Activated CD4-positive, alpha-beta memory T cell treated with anti-CD3 and anti-CD28 coated beads for 36 hours (primary cell): ENCODE measurements around the gene ACTL8. TPM values are rescaled to one million over a fixed set of nuclear protein-coding genes. Genes with fewer than 3 reads are reported as not detected.

ENCODE experiments used
- CTCF ChIA-PET: fragments of 350-600 bp; sonication (Branson Sonifier 250); formaldehyde crosslinking; loops from one replicate; lab custom pipeline; 2021; ENCODE audit warnings: antibody characterized with exemption, inconsistent platforms; lab: Charles Lee
- POLR2A ChIA-PET: fragments of 350-600 bp; sonication (Branson Sonifier 250); formaldehyde crosslinking; loops from one replicate; lab custom pipeline; 2021; ENCODE audit warnings: antibody characterized with exemption; lab: Charles Lee
- DNase-seq: peaks from one replicate; pipeline ENCODE4 v3.0.0-alpha.2; 2020
- H3K27ac Mint-ChIP-seq: one replicate; pipeline ENCODE4 v1.8.0; 2021; ENCODE audit warnings: mixed read lengths
- H3K27me3 Mint-ChIP-seq: one replicate; pipeline ENCODE4 v1.8.0; 2021; ENCODE audit warnings: mixed read lengths
- H3K36me3 Mint-ChIP-seq: one replicate; pipeline ENCODE4 v1.8.0; 2021; ENCODE audit warnings: mixed read lengths
- H3K4me1 Mint-ChIP-seq: one replicate; pipeline ENCODE4 v1.8.0; 2021; ENCODE audit warnings: low read depth, mixed read lengths
- H3K4me3 Mint-ChIP-seq: one replicate; pipeline ENCODE4 v1.8.0; 2021; ENCODE audit warnings: mild to moderate bottlenecking, mixed read lengths
- H3K9me3 Mint-ChIP-seq: one replicate; pipeline ENCODE4 v1.8.0; 2021; ENCODE audit warnings: mixed read lengths
- intact Hi-C: fragments of 100-400 bp; cut with micrococcal nuclease; formaldehyde crosslinking; loops from one replicate; pipeline ENCODE4 v1.15.1; 2023
- total RNA-seq, 2 experiments: library from RNA; stranded (reverse); gene quantifications; one replicate each; pipeline ENCODE4 v1.2.3, GENCODE V29; 2021

The ACTL8 gene
- total RNA-seq, 2 experiments from 2014 or later, result not detected

- intact Hi-C loops, result no loop called here
- Mint-ChIP-seq H3K27me3 (peaks cover 12% of the 10 kb centered on the region), H3K36me3 (no peaks in the 10 kb centered on the region), H3K9me3 (no peaks in the 10 kb centered on the region), H3K4me3 (no peak overlapping the region), H3K27ac (no peak overlapping the region), H3K4me1 (no peaks in the 10 kb centered on the region)
- DNase-seq, result no peak
- CTCF ChIA-PET, result no interaction called here
- POLR2A ChIA-PET, result no interaction called here
Observed at GRCh38 chr1:17844185-17844826, 89.2 kb downstream of the ACTL8 start.

- Mint-ChIP-seq H3K4me1 (no peaks in the 10 kb centered on the region), H3K36me3 (no peaks in the 10 kb centered on the region), H3K27ac (no peak overlapping the region), H3K4me3 (no peak overlapping the region), H3K9me3 (no peaks in the 10 kb centered on the region), H3K27me3 (peaks cover 12% of the 10 kb centered on the region)
- intact Hi-C loops, result no loop called here
- POLR2A ChIA-PET, result no interaction called here
- no peak for DNase-seq
- CTCF ChIA-PET, result no interaction called here
Observed at GRCh38 chr1:17845583-17845982, 90.5 kb downstream of the ACTL8 start.

GRCh38 chr1:17846341-17846740 lies 91.2 kb downstream of the ACTL8 start:
- DNase-seq, result no peak
- ChIA-PET CTCF (no interaction called here), POLR2A (no interaction called here)
- intact Hi-C loops, result no loop called here
- Mint-ChIP-seq H3K9me3 (no peaks in the 10 kb centered on the region), H3K4me1 (no peaks in the 10 kb centered on the region), H3K4me3 (no peak overlapping the region), H3K27me3 (peaks cover 12% of the 10 kb centered on the region), H3K36me3 (no peaks in the 10 kb centered on the region), H3K27ac (no peak overlapping the region)

- Mint-ChIP-seq H3K36me3 (no peaks in the 10 kb centered on the region), H3K4me1 (no peaks in the 10 kb centered on the region), H3K27ac (no peak overlapping the region), H3K27me3 (peaks cover 12% of the 10 kb centered on the region), H3K9me3 (no peaks in the 10 kb centered on the region), H3K4me3 (no peak overlapping the region)
- no peak for DNase-seq
- ChIA-PET POLR2A (no interaction called here), CTCF (no interaction called here)
- intact Hi-C loops, result no loop called here
Observed at GRCh38 chr1:17847111-17847510, 92.0 kb downstream of the ACTL8 start.

- no peaks in the 10 kb centered on the region for H3K9me3 Mint-ChIP-seq
- H3K27ac Mint-ChIP-seq, result no peak overlapping the region
- peaks cover 6% of the 10 kb centered on the region for H3K27me3 Mint-ChIP-seq
- H3K4me1 Mint-ChIP-seq, result no peaks in the 10 kb centered on the region
- no peaks in the 10 kb centered on the region for H3K36me3 Mint-ChIP-seq
- no peak for DNase-seq
- POLR2A ChIA-PET, result no interaction called here
- H3K4me3 Mint-ChIP-seq, result no peak overlapping the region
- CTCF ChIA-PET, result no interaction called here
- intact Hi-C loops, result no loop called here
Observed at GRCh38 chr1:17849216-17849615, 94.1 kb downstream of the ACTL8 start.

- Mint-ChIP-seq H3K4me1 (no peaks in the 10 kb centered on the region), H3K36me3 (no peaks in the 10 kb centered on the region), H3K4me3 (no peak overlapping the region), H3K27me3 (peaks cover 6% of the 10 kb centered on the region), H3K27ac (no peak overlapping the region), H3K9me3 (no peaks in the 10 kb centered on the region)
- no peak for DNase-seq
- POLR2A ChIA-PET, result no interaction called here
- intact Hi-C loops, result no loop called here
- CTCF ChIA-PET, result no interaction called here
Observed at GRCh38 chr1:17851056-17851455, 95.9 kb downstream of the ACTL8 start.

- no peak for DNase-seq
- H3K27ac Mint-ChIP-seq, result no peak overlapping the region
- no peak overlapping the region for H3K4me3 Mint-ChIP-seq
- H3K4me1 Mint-ChIP-seq, result no peaks in the 10 kb centered on the region
- POLR2A ChIA-PET, result no interaction called here
- no peaks in the 10 kb centered on the region for H3K36me3 Mint-ChIP-seq
- CTCF ChIA-PET, result no interaction called here
- peaks cover 4% of the 10 kb centered on the region for H3K27me3 Mint-ChIP-seq
- H3K9me3 Mint-ChIP-seq, result no peaks in the 10 kb centered on the region
- intact Hi-C loops, result no loop called here
Observed at GRCh38 chr1:17852383-17852782, 97.2 kb downstream of the ACTL8 start.

- no peaks in the 10 kb centered on the region for H3K27me3 Mint-ChIP-seq
- no peaks in the 10 kb centered on the region for H3K4me1 Mint-ChIP-seq
- no peak overlapping the region for H3K4me3 Mint-ChIP-seq
Observed at GRCh38 chr1:17853241-17853935, 98.3 kb downstream of the ACTL8 start.

GRCh38 chr1:17856496-17857108 lies 101.5 kb downstream of the ACTL8 start:
- DNase-seq, result no peak
- ChIA-PET POLR2A (no interaction called here), CTCF (no interaction called here)
- no peak overlapping the region for H3K4me3 Mint-ChIP-seq
- H3K27ac Mint-ChIP-seq, result no peak overlapping the region
- H3K4me1 Mint-ChIP-seq, result no peaks in the 10 kb centered on the region
- H3K27me3 Mint-ChIP-seq, result no peaks in the 10 kb centered on the region
- H3K36me3 Mint-ChIP-seq, result no peaks in the 10 kb centered on the region
- H3K9me3 Mint-ChIP-seq, result no peaks in the 10 kb centered on the region
- intact Hi-C loops, result no loop called here

More at GRCh38 chr1:17853241-17853935, 98.3 kb downstream of the ACTL8 start:
- no peak for DNase-seq
- POLR2A ChIA-PET, result no interaction called here
- H3K36me3 Mint-ChIP-seq, result no peaks in the 10 kb centered on the region
- intact Hi-C loops, result no loop called here
- CTCF ChIA-PET, result no interaction called here
- no peaks in the 10 kb centered on the region for H3K9me3 Mint-ChIP-seq
- H3K27ac Mint-ChIP-seq, result no peak overlapping the region

- Mint-ChIP-seq H3K4me1 (no peaks in the 10 kb centered on the region), H3K36me3 (no peaks in the 10 kb centered on the region), H3K27me3 (no peaks in the 10 kb centered on the region), H3K4me3 (no peak overlapping the region), H3K27ac (no peak overlapping the region), H3K9me3 (no peaks in the 10 kb centered on the region)
- CTCF ChIA-PET, result no interaction called here
- DNase-seq, result no peak
- POLR2A ChIA-PET, result no interaction called here
- intact Hi-C loops, result no loop called here
Observed at GRCh38 chr1:17857109-17857499, 102.0 kb downstream of the ACTL8 start.

GRCh38 chr1:17857996-17858395 lies 102.9 kb downstream of the ACTL8 start:
- no peak overlapping the region for H3K27ac Mint-ChIP-seq
- H3K4me3 Mint-ChIP-seq, result no peak overlapping the region
- no peaks in the 10 kb centered on the region for H3K27me3 Mint-ChIP-seq
- H3K9me3 Mint-ChIP-seq, result no peaks in the 10 kb centered on the region
- ChIA-PET CTCF (no interaction called here), POLR2A (no interaction called here)
- no peaks in the 10 kb centered on the region for H3K36me3 Mint-ChIP-seq
- intact Hi-C loops, result no loop called here
- no peaks in the 10 kb centered on the region for H3K4me1 Mint-ChIP-seq
- DNase-seq, result no peak

- DNase-seq, result no peak
- Mint-ChIP-seq H3K4me1 (no peaks in the 10 kb centered on the region), H3K36me3 (no peaks in the 10 kb centered on the region), H3K27ac (no peak overlapping the region), H3K9me3 (no peaks in the 10 kb centered on the region), H3K27me3 (no peaks in the 10 kb centered on the region), H3K4me3 (no peak overlapping the region)
- ChIA-PET CTCF (no interaction called here), POLR2A (no interaction called here)
- intact Hi-C loops, result no loop called here
Observed at GRCh38 chr1:17860812-17861211, 105.7 kb downstream of the ACTL8 start.

- POLR2A ChIA-PET, result no interaction called here
- Mint-ChIP-seq H3K4me1 (no peaks in the 10 kb centered on the region), H3K36me3 (no peaks in the 10 kb centered on the region), H3K9me3 (no peaks in the 10 kb centered on the region), H3K27ac (no peak overlapping the region), H3K4me3 (no peak overlapping the region), H3K27me3 (no peaks in the 10 kb centered on the region)
- intact Hi-C loops, result no loop called here
- CTCF ChIA-PET, result no interaction called here
- no peak for DNase-seq
Observed at GRCh38 chr1:17861685-17862084, 106.6 kb downstream of the ACTL8 start.
